ENCODE measurements around the gene ANKRD22.

Gene ANKRD22

DNA sequence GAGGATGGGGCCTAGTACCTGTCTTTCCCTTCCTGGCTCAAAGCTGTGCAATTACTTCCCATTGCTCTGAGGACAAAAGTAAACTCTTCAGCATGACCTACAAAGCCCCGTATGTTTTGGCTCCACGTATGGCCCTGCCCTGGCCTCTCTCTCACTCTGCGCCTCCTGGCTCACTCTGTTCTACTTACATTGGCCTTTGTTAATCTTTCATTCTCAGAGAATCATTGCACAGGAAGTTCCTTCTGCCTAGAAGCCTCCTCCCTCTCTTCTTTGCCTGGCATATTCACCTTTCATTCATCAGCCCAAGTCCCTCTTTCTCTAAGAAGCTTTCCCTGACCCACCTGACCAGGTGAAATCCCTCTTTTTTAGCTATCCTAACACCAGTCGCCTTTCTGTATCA lies 25.3 kb downstream of the ANKRD22 start:
- no peak overlapping the region for H3K27ac ChIP-seq (ENCODE audit: low read length)
- DNase-seq (no peak), ATAC-seq (ENCODE audit: insufficient read depth, low read depth) (no peak)
- TF ChIP-seq, protein P1, sequence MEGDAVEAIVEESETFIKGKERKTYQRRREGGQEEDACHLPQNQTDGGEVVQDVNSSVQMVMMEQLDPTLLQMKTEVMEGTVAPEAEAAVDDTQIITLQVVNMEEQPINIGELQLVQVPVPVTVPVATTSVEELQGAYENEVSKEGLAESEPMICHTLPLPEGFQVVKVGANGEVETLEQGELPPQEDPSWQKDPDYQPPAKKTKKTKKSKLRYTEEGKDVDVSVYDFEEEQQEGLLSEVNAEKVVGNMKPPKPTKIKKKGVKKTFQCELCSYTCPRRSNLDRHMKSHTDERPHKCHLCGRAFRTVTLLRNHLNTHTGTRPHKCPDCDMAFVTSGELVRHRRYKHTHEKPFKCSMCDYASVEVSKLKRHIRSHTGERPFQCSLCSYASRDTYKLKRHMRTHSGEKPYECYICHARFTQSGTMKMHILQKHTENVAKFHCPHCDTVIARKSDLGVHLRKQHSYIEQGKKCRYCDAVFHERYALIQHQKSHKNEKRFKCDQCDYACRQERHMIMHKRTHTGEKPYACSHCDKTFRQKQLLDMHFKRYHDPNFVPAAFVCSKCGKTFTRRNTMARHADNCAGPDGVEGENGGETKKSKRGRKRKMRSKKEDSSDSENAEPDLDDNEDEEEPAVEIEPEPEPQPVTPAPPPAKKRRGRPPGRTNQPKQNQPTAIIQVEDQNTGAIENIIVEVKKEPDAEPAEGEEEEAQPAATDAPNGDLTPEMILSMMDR (IDR thresholded peaks at IDR 0.05; ENCODE audit: borderline replicate concordance, extremely low read depth, low read length, poor library complexity, severe bottlenecking) = no peak
- TF ChIP-seq EZH2 (IDR thresholded peaks at IDR 0.05; ENCODE audit: borderline replicate concordance, low read depth, low read length, severe bottlenecking) = no peak
- no peaks in the 10 kb centered on the region for H4K20me1 ChIP-seq (ENCODE audit: insufficient read depth, low read length)
- H3K36me3 ChIP-seq (ENCODE audit: insufficient read depth, low read length) = no peaks in the 10 kb centered on the region
- H3K9ac ChIP-seq (ENCODE audit: low read depth, low read length) = no peak overlapping the region
- H3K4me1 ChIP-seq (ENCODE audit: insufficient read depth, low read length) = no peaks in the 10 kb centered on the region
- no peak overlapping the region for H2AFZ ChIP-seq (ENCODE audit: low read depth, low read length)
- H3K79me2 ChIP-seq (ENCODE audit: insufficient read depth, low read length) = no peaks in the 10 kb centered on the region
- no peak overlapping the region for H3K4me3 ChIP-seq (ENCODE audit: low read depth in 1 of 2, low read length in 2 of 2)
- H3K4me2 ChIP-seq (ENCODE audit: insufficient read depth, low read length) = no peak overlapping the region
- peaks cover 10% of the 10 kb centered on the region for H3K27me3 ChIP-seq (ENCODE audit: insufficient read depth, low read length, poor library complexity)
- no peaks in the 10 kb centered on the region for H3K9me3 ChIP-seq (ENCODE audit: insufficient read depth, low read length, severe bottlenecking)

DNA sequence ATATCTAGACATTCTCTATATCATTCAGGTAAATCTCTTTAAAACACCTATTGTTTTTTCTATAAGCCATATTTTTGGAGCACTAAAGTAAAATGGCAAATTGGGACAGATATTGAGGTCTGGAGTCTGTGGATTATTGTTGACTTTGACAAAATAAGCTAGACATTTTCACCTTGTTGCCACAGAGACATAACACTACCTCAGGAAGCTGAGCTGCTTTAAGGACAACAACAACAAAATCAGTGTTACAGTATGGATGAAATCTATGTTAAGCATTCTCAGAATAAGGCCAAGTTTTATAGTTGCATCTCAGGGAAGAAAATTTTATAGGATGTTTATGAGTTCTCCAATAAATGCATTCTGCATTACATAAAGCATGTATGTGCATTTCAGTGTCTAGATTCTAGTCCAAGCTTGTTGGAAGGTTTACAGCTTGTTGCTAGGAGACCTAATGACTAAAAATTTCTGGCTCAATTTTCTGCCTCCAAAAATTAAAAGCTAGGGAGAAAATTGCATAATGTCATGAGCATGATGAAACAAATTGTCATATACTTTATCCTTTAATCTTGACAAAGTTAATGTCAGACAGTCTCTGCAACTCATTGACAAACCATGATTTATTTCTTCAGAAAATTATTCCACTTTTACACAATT lies 30.8 kb downstream of the ANKRD22 start:
- Histone ChIP-seq H3K4me3 (ENCODE audit: low read depth in 1 of 2, low read length in 2 of 2) (no peak overlapping the region), H3K4me1 (ENCODE audit: insufficient read depth, low read length) (no peaks in the 10 kb centered on the region), H4K20me1 (ENCODE audit: insufficient read depth, low read length) (no peaks in the 10 kb centered on the region), H3K9me3 (ENCODE audit: insufficient read depth, low read length, severe bottlenecking) (no peaks in the 10 kb centered on the region), H3K9ac (ENCODE audit: low read depth, low read length) (no peak overlapping the region), H3K27ac (ENCODE audit: low read length) (no peak overlapping the region), H3K27me3 (ENCODE audit: insufficient read depth, low read length, poor library complexity) (peaks cover 13% of the 10 kb centered on the region), H2AFZ (ENCODE audit: low read depth, low read length) (no peak overlapping the region), H3K79me2 (ENCODE audit: insufficient read depth, low read length) (no peaks in the 10 kb centered on the region), H3K36me3 (ENCODE audit: insufficient read depth, low read length) (no peaks in the 10 kb centered on the region), H3K4me2 (ENCODE audit: insufficient read depth, low read length) (no peak overlapping the region)
- TF ChIP-seq, protein P1 (IDR thresholded peaks at IDR 0.05; ENCODE audit: borderline replicate concordance, extremely low read depth, low read length, poor library complexity, severe bottlenecking) = no peak
- no peak for TF ChIP-seq EZH2 (IDR thresholded peaks at IDR 0.05; ENCODE audit: borderline replicate concordance, low read depth, low read length, severe bottlenecking)
- ATAC-seq (ENCODE audit: insufficient read depth, low read depth) (no peak), DNase-seq (no peak)

DNA sequence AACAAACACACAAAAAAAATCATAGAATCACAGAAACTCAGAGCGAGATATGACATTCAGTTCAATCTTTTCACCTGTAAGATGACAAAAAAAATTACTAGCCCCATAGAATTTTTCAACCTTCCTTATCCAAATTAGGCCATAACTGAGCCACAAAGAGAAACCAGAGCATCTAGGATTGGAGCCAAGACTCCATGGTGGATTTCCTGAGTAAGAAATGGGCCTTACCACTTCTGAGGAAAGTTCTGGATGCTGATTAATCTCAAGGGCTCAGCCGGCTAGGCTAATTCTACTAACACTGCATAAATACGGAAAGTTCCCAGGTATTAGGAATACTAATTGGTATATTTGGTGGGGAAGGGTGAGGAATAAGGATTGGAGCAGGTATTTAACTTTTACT lies 32.4 kb downstream of the ANKRD22 start:
- H4K20me1 ChIP-seq (ENCODE audit: insufficient read depth, low read length) = no peaks in the 10 kb centered on the region
- no peak for TF ChIP-seq EZH2 (IDR thresholded peaks at IDR 0.05; ENCODE audit: borderline replicate concordance, low read depth, low read length, severe bottlenecking)
- TF ChIP-seq, protein P1 (IDR thresholded peaks at IDR 0.05; ENCODE audit: borderline replicate concordance, extremely low read depth, low read length, poor library complexity, severe bottlenecking) = no peak
- H3K4me1 ChIP-seq (ENCODE audit: insufficient read depth, low read length) = no peaks in the 10 kb centered on the region
- H3K27me3 ChIP-seq (ENCODE audit: insufficient read depth, low read length, poor library complexity) = peaks cover 16% of the 10 kb centered on the region
- H3K79me2 ChIP-seq (ENCODE audit: insufficient read depth, low read length) = no peaks in the 10 kb centered on the region
- H3K9ac ChIP-seq (ENCODE audit: low read depth, low read length) = no peak overlapping the region
- no peaks in the 10 kb centered on the region for H3K9me3 ChIP-seq (ENCODE audit: insufficient read depth, low read length, severe bottlenecking)
- no peaks in the 10 kb centered on the region for H3K36me3 ChIP-seq (ENCODE audit: insufficient read depth, low read length)
- no peak overlapping the region for H3K27ac ChIP-seq (ENCODE audit: low read length)
- no peak overlapping the region for H3K4me2 ChIP-seq (ENCODE audit: insufficient read depth, low read length)
- H3K4me3 ChIP-seq (ENCODE audit: low read depth in 1 of 2, low read length in 2 of 2) = no peak overlapping the region
- no peak overlapping the region for H2AFZ ChIP-seq (ENCODE audit: low read depth, low read length)
- no peak for ATAC-seq (ENCODE audit: insufficient read depth, low read depth)
- no peak for DNase-seq
